NCI-H2029 (cell line): Measurements from ENCODE around the gene MN1.

ENCODE experiments used
- DNase-seq: peaks from one replicate; lab custom pipeline; 2025; lab: John Stamatoyannopoulos, UW

The MN1 gene

DNA sequence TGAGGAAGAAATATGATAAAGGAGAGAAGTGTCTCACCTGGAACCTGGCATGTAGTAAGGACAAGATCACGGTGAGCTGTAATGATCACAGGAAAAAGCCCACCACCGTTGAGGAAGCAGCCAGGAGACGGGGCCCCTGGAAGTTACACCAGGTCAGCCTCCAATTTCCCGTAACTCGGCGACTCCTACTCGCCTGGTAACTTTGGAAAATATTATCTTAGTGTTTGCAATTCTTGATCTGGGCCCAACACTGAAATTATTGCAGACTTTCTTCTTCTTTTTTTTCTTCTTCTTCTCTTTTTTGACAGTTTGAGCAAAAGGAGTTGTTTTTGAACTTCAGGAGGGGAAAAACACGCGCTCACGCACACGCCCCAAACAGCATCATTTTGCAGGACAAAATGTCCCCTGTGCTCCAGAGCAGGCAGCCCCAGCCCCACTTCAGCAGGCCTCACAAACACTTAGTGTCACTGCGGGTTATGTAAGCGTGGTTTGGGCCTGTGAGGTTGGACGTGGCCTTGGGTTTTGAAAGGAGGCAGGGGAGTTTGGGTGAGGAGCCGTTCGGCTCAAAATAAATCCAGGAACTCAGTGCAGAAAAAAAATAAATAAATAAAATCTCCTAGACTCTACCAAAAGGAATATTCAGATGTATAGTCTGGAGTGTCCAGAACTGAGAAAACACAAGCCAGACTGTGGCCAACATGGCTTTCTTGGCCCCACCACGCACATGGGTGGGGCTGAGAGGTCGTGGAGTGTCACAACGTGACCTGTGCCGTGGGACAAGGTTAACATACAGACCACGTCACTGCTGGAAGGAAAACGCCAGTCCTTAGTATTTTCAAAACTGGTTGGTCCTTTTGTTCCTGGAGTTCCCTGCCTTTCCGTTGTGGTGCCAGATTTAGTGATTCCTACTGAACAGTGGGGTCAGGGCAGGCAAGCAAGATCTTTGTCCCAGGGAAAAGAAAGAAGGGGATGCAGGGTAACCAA is 26.3 kb upstream of the MN1 start:
- no peak for DNase-seq

DNA sequence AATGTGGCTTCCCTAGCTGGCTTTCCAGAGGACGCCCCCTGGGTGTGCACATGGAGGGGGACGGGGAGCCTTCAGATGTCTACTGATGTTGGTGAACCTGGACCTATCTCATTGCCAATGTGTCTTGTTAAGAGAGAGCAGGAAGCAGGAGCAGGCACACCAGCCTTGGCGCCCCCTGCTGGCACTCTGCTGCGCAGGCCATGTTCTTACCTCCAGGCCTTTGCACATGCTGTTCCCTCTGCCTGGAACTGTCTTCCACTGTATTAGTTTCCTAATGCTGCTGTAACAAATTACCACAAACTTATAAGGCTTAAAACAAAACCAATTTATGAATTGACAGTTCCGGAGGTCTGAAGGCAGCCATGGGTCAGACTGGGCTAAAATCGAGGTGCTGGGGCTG is 23.6 kb upstream of the MN1 start:
- DNase-seq: no peak

DNA sequence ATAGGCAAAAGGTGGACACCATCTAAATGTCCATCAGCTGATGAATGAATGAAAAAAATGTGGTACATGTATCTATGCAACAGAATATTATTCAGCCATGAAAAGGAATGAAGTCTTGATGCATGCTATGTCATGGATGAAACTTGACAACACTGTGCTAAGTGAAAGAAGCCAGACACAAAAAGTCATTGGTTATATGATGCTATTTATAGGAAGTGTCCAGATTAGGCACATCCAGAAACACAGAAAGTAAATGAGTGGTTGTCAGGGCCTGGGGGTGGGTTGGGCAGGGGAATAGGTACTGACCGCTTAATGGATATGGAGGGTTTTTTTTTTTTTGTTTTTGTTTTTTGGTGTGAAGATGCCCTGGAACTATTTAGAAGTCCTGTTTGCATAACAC is 21.7 kb upstream of the MN1 start:
- no peak for DNase-seq

DNA sequence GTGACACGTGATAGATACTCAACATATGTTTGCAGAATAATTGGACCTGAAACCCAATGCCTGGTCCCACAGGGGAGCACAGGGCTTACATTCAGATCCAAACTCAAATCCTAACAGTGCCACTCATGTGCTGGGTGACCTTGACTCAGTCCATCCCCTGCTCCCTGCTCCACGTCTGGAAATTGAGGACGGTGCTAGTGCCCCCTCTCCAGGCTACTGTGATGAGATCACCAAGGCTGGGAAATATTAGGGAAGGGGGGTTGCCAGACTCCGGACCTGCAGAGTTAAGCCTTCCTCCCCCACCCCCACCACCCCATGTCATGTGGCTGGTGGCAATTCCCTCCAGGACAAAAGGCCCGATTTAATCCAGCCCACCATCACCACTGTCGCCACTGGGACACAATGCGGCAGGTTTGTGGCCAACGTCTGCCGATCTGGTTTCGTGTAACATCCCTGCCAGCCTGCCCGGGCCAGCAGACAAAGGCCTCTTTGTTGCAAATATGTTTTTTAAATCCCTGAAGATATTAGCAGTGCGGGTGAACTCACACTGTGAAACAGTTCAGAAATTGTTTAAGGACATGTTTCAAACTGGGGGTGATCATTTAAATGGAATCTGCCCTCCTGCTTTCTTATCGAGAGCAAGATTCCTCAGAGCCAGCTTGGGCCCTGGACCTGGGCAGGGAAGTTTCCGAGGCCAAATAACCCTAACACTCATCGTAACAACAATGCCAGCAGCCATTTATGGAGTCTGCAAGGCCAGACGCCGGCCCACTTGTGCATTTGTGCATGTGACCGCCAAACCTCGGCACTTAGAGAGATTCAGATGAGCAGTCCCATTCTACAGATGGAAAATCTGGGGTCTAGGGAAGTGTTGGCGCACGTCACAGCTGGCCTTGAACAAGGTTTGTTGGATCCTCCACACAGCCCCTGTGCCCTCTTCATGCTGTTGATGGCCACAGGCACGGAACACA is 19.6 kb upstream of the MN1 start:
- DNase-seq: no peak

DNA sequence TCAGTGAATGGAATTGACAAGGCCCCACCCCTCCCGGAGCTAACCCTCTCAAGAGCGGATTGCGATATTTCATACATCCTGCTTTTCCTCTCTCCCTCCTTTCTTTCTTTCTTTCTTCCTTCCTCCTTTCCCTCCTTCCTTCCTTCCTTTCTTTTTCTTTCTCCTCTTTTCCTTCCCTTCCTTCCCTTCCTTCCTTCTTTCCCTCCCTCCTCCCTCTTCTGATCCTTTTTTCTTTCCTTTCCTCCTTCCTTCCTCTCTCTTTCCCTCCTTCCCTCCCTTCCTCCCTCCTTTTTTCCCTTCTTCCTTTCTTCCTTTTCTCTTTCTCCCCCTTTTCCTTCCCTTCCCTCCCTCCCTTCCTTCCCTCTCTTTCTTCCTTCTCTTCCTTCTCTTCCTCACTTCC is 15.0 kb upstream of the MN1 start:
- no peak for DNase-seq

DNA sequence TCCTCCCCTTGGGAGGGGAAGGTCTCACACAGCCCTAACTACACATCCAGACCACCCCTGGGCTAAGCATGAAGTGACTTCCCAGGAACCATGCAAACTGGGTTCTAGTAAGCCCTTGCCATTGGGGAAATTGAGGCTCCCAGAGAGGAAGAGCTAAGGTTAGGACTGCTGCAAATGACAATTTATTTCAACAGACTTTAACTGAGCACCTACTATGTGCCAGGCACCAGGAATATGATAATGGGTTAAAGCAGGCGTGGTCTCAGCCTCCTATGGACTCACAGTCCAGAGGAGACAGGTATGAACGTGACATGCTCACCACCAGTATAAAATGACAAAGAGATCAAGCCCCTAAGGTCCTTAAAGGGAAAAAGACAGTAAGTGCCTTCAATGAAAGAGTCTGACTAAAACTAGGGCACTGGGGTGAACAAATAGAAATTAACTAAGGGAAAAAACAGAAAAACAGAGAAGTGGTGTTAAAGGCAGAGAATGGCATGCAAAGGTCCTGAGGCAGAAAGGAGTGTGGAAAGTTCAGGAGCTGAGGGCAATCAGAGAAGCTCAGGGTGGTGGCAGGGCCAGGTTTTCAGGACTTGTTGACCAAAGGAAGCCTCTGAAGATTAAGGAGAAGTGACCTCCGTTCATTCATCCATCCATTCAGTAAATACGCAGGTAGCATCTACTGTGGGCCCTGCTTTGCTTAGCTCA is 14.4 kb upstream of the MN1 start:
- DNase-seq: no peak

DNA sequence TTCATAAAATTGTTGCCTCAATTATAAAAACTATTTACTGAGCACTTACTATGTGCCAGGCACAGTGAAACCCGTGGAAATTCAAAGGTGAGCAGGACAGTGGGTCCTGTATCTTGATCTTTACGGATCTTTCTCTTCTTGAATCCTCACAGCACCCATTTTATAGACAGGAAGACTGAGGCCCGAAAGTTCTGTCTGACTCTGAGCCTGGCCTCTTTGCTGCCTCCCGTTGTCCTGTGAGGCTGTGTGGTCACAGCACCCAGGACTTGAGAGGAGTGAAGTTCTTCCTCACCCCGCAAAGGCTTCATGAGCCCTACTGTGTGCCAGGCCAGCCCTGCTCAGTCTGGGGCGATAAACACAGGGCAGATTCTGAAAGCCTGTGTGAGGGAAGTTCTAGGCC is 13.4 kb upstream of the MN1 start:
- no peak for DNase-seq

DNA sequence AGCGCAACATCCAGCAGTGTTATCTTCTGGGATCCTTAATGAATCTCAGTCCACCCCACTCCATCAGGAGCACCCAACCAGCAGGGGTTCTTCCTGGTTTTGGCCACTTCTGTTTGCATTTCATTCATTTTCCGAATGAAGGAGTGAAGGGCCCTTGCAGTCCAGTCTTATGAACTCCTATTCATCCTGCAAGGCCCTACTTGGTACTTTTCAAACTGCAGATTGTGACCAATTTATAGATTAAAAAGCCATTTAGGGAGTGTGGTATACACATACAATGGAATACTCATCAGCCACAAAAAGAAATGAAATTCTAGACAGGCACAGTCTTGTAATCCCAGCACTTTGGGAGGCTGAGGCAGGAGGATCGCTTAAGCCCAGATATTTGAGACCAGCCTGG is 10.2 kb upstream of the MN1 start:
- DNase-seq: no peak

DNA sequence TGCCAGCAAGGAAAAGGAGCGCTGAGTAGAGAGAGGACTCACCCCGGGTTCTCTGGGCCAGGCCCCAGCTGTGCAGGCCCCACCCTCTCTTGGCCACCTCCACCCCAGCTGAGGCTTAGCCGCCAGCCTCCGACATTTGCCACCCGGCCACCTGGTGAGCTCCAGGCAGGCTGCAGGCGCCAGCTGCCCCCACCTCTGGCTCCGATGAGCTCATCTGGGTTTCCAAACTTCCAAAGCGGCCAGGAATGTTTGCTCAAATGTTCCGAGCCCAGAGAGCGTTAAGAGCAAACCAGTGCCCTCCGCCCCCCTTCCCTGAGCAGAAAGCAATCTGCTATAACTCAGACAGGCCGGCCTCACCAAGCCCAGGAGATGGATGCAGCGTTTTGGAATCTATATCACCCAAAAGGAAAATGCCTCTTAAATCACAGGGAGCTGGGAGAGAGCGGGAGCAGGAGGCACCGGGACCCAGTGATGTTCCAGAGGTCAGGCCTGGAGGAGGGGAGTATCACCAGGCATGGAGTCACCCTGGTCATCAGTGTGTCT is 9.1 kb upstream of the MN1 start:
- DNase-seq: no peak

DNA sequence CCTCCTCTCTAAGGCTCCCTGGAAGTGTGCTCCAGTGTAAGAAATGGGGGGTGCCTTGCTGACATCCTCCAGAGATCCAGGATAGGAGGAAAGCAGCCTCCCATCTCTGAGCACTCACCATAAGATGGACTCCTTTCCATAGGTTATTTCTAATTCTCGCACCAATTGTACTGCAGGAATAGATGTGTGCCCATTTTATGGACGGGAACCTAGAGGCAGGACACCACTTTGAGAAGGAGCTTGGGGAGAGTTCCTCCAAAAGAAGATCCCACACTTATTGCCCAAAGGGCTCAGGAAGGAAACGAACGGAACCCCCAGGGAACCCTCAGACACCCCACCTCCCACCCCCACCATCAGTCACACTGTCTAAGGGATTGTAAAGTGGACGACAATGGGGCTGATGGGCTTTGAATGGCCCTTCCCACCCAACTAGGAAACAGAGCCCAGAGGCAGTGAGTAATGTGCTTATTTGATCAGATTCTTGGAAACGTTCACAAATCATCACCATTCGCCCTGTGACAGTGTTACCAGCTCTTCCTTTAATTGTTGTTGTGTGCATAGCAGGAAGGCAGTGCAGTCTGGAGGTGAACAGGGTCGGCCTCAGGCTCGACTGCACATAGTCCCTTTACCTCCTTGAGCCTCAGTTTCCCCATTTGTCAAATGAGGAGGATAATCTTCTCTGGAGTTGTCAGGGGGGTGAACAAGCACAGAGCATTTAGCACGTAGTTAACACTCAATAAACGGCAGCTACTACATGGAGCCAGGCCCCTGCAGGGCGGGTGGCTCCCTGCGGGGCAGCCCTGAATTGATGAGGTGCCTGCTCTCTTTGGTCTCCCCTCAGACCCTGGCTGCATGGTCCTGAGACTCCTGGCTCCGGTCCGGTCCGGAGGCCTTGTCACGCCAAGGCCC is 8.4 kb upstream of the MN1 start:
- DNase-seq: no peak

DNA sequence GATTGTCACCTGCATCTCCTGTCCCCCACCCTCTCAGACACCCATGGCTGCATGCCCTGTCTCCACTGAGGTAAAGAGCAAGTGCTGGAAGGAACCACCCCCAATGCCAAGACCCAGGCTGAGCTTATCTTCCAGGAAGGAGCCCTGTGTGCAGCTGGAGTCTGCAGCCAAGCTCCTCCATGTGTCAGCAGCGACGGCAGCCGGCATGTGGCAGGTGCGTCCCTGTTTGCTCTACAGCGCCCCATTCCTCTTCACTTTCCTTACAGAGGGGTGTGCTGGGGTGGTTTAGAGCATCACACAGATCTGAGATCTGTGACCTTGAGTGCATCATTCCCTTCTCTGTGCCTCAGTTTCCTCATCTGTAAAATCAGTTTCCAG is 7.7 kb upstream of the MN1 start:
- no peak for DNase-seq

DNA sequence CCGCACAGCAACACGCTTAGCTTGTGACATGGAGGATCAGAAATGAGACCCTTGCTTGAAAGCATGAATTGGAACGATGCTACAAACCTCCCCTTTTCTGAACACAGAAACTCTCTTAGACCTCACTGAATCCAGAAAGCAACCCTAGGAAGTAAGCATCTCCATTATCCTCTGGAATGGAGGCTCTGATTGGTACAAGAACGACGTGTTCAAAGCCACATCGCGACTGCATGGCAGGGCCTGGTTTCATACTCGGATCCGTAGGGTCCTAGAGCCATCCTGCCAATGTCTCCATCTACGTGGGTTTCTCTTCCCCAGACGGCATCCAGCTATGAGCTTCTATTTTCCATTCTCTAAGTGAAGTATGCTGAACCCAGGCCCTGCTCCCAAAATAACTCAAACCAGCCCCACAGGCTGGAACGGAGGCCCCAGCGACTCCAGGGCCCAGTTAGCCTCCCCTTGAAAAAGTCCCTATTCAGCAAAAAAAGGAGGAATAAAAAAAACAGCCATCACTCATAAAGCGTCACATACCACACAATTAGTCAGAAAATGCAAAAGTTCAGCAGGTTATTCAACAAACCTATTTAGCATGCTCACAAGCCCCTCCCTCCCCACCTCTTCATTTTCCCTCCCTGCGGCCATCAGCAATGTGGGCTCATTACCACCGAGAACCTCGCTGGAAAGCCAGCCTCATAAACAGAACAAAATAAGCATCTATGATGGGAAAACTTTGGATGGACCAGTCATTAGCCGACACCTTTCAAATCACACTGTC is 7.1 kb upstream of the MN1 start:
- no peak for DNase-seq

DNA sequence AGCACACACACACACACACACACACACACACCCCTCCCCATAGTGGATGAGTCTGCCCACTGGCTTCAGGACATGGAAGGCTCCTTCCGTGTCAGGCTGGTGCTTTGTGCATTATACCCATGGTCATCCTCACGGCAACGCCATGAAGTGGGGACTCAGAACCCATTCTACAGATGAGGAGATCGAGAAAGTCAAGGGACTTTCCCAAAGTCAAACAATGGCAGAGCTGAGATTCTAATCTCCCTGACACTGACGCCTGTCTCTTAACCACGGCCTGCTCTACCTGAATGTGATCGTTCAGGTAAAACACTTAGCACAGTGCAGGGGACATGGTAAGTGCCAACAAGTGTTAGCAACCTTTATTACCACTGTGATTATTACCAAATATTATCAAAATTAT is 4.3 kb upstream of the MN1 start:
- no peak for DNase-seq

DNA sequence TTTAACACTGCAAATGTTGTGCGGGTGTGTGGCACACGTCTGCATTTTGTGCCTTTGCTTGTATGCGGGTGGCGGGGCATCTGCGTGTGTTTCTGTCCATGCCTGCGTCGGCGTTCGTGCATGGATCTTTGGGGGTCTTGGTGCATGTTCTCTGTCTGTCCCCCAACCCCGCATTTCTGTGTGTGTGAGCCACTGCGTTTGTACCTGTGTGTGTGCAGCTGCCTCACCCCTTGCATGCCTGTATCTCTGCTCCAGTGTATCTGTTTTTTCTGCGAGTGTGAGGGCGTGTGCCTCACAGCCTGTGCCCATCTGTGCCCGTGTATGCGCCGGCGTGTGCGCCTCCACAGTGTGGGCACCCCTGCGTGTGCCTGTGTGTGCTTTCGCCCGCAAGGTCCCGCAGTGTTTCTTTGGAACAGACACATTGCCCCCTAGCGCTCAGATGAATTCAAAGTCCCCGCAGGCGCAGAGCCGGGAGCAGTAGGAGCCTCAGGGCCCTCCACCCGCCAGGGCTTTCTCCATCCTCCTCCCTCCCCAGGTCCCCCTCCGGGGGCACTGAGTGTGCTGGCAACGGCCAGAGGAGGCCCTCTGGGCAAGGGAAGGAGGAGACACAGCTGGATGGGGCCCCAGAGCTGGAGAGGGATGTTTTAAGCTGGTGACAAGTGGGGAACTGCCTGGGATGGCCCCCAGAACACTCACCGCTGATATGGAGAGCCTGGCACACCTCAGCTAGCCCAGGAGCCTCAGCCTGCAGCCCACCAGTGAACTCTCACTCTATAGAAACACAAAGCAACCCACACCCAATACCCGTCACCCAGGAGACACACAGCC is 3.1 kb upstream of the MN1 start:
- peak; percentile 43 for DNase-seq

DNA sequence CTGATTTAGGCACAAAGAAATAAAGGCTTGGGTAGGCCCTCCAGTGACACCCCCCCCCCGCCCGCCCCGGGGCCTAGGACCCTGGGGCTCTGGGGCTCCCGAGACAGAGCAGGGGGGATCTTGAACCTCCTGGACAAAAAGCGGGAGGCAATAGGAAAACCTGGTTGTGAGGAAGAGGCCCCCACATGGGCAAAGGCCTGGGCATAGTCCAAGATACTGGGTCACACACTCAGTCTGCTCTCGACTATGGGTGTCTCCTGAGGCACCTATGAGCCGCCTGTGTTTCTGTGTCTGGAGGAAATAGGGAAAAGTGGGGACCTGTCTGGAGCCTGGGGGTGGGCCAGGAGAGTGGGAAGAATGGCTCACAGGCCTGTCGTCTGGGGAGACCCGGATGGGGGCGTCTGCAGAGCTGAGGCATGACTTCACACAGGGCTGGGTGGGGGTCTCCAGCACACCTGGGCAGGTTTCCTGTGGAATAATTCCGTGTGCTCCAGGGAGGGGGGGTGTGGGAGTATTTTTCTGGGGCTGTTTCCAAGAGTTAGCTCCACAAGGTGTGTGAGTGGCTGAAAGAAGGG is 2.4 kb upstream of the MN1 start:
- DNase-seq: no peak

DNA sequence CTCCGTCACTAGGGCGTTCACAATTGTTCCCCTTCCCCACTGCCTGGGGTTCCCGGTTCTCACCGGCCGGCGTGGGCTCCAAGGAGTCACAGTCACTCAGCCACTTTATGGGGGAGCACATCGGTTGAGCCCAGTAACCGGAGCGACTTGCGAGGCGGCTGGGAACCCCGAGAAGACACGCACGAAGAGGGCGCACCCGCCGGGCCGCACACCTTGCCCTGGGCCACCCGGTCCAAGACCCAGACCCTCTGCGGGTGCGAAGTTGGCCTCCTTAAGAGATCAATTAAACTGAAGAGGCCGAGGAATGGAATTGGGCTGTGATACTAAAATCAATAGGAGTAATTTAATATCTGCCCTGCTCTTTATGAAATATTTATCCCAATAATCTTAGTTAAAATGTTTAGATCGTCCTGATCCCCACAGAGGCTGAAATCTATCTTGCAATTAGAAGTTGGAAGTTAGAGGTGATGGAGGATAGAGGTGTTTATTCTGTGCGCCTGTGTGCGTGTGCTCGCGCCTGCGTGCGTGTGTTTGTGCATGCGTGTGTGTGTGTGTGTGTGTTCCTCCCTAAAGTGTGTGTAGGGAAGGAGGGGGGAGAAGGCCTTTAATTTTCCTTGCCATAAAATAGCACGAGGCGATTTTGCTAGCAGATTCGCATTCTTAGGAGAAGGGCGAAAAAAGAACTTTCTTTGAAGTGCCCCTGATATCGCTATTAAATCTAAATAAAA is 954 bp upstream of the MN1 start:
- DNase-seq: no peak

DNA sequence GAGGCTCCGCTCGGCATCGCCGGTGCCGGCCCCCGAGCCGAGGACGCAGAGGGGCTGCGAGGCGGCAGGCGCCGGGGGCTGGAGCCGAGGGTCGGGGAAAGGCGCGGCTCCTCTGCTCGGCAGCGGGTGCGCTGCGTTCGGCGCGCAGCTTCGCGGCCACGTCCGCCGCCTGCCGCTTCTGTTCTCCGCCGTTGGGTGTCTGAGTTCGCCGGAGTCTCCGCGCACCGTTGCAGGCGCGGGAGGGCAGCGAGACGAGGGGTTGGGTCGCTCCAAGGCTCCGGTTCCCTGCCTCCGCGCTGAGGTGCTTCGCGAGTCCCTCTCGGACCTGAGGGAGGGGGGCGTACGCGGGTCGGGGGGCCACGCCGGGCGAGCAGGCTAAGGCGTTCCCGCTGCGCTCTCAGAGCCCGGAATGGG is 347 bp downstream of the MN1 start:
- DNase-seq: no peak
